Suprapubic skin (tissue), 4 donors: ENCODE results near the gene COL5A1.

ENCODE experiments used
- CTCF ChIP-seq, 2 donors: fragments of 200-600 bp in 1 of 2; fragments of 450-650 bp in 1 of 2; sonication (generic) in 1 of 2; IDR thresholded peaks; one replicate each; pipeline ENCODE4 v1.5.1; 2016 to 2019; ENCODE audit warnings: antibody characterized with exemption in 2 of 2, mild to moderate bottlenecking in 1 of 2, moderate library complexity in 1 of 2
- POLR2A ChIP-seq, 2 donors: fragments of 450-650 bp; IDR thresholded peaks; one replicate each; pipeline ENCODE4 v1.6.1; 2017; ENCODE audit warnings: antibody characterized with exemption in 2 of 2, mild to moderate bottlenecking in 2 of 2, moderate library complexity in 2 of 2
- POLR2AphosphoS5 ChIP-seq, 3 donors: sonication (generic); formaldehyde crosslinking; IDR thresholded peaks; one replicate each; pipeline ENCODE4 v1.6.1; 2017; ENCODE audit warnings: antibody characterized with exemption in 3 of 3

- TF ChIP-seq CTCF (IDR thresholded peaks at IDR 0.05) = no peak
- no peak for TF ChIP-seq POLR2AphosphoS5 (IDR thresholded peaks at IDR 0.05)
- TF ChIP-seq POLR2A (IDR thresholded peaks at IDR 0.05) = no peak
Measured at GRCh38 chr9:134638502-134639090, 3.0 kb upstream of the COL5A1 start.
